HFFc6 (cell line): ENCODE results near the gene RGS3. TPM values are rescaled to one million over a fixed set of nuclear protein-coding genes. Genes with fewer than 3 reads are reported as not detected.

Source experiments
- DNase-seq: peaks from one replicate; pipeline ENCODE4 v3.0.0-alpha.2; 2018
- H3K27ac Mint-ChIP-seq: 2 replicates; pipeline ENCODE4 v1.8.0; 2020; ENCODE audit warnings: mild to moderate bottlenecking, mixed read lengths
- H3K27me3 Mint-ChIP-seq: 2 replicates; pipeline ENCODE4 v1.8.0; 2021; ENCODE audit warnings: mild to moderate bottlenecking, moderate library complexity, mixed read lengths; ENCODE audit not compliant: insufficient read depth
- H3K36me3 Mint-ChIP-seq: 2 replicates; pipeline ENCODE4 v1.8.0; 2021; ENCODE audit warnings: low read depth, mixed read lengths
- H3K4me1 Mint-ChIP-seq: 2 replicates; pipeline ENCODE4 v1.8.0; 2020; ENCODE audit warnings: low read depth, mixed read lengths
- H3K4me3 Mint-ChIP-seq: 2 replicates; pipeline ENCODE4 v1.8.0; 2020; ENCODE audit warnings: mild to moderate bottlenecking, moderate library complexity, mixed read lengths
- H3K9me3 Mint-ChIP-seq: 2 replicates; pipeline ENCODE4 v1.8.0; 2020; ENCODE audit warnings: mild to moderate bottlenecking, mixed read lengths
- total RNA-seq, 6 experiments: library from RNA; stranded (reverse); fragmentation: NEBNext Ultra II Directional; extraction: Animal tissue kit (Norgen Biotek cat#: 25700); gene quantifications; 2 replicates in 1 of 6; 3 replicates in 5 of 6; pipeline ENCODE4 v1.2.3, GENCODE V29; 2021
- TF ChIP-seq, protein P1 (sequence below): fragments of 200-600 bp; sonication (generic); IDR thresholded peaks from 2 replicates; pipeline ENCODE4 v1.5.0; 2021; ENCODE audit warnings: antibody characterized with exemption, mild to moderate bottlenecking

Gene RGS3
- total RNA-seq, 6 experiments from 2014 or later = 49.7 to 57.0 (median 52.5) TPM

DNA sequence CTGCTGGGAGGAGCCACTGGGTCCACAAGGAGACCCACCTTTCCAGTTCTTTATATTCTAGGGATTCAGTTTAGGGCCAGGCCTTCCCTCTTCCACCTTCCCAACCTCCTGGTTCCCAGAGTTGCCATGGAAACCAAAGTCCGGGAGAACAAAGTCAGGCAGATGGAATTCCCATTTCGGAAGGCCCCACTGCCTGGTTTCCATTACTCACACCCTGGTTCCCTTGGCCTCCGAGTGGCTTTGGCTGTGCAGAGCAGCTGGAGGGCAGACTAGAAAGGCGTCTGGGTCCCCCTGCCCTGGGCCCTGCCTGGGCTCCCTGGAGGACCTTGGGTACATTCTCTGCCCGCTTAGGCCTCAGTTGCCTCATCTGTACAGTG, 136.1 kb downstream of the RGS3 start:
- peak overlapping the region; percentile 44 for H3K4me3 Mint-ChIP-seq
- H3K9me3 Mint-ChIP-seq = no peaks in the 10 kb centered on the region
- H3K27ac Mint-ChIP-seq = peak overlapping the region; percentile 93
- H3K27me3 Mint-ChIP-seq = peaks cover 7% of the 10 kb centered on the region; the same call in 1 of the 2 replicates
- TF ChIP-seq, protein P1, sequence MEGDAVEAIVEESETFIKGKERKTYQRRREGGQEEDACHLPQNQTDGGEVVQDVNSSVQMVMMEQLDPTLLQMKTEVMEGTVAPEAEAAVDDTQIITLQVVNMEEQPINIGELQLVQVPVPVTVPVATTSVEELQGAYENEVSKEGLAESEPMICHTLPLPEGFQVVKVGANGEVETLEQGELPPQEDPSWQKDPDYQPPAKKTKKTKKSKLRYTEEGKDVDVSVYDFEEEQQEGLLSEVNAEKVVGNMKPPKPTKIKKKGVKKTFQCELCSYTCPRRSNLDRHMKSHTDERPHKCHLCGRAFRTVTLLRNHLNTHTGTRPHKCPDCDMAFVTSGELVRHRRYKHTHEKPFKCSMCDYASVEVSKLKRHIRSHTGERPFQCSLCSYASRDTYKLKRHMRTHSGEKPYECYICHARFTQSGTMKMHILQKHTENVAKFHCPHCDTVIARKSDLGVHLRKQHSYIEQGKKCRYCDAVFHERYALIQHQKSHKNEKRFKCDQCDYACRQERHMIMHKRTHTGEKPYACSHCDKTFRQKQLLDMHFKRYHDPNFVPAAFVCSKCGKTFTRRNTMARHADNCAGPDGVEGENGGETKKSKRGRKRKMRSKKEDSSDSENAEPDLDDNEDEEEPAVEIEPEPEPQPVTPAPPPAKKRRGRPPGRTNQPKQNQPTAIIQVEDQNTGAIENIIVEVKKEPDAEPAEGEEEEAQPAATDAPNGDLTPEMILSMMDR = no peak
- DNase-seq = peak; percentile 92
- peaks cover 25% of the 10 kb centered on the region for H3K36me3 Mint-ChIP-seq
- H3K4me1 Mint-ChIP-seq = peaks cover 90% of the 10 kb centered on the region

DNA sequence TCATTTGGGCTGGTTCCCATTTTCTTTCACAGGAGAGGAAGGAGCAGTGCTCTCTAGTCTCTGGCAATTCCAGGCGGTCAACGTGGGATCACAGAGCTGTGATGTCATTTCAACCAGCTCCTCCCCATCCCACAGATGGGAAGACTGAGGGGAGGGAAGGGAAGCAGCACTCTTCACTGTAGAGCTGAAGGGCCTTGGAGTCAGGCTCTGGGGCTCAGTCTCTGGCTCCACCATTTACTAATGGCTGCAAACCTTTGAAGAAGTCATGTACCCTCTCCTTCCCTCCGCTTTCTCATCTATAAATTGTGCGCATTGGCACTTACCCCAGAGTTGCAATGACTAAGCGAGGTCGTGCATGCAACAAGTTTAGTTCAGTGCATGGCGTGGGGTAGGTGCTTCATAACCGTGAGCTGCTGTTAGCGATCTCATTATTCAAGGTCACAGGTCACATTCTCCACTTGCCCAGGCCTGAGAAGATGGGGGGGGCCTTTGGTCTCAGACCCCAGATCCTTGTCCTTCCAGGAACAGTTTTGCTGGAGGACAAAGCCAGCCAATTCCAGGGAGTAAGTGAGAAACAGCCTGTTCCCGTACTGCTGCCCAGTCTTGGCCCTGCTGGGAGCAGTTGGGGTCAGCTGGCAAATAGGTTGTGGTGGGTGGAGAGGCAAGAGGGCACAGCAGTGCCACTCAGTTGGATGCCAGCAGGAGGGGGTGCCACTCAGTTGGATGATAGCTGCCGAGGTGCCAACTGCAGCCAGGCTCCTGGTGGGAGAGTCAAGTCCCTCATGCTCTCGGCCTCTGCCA, 136.7 kb downstream of the RGS3 start:
- Mint-ChIP-seq H3K9me3 (no peaks in the 10 kb centered on the region), H3K27ac (peak overlapping the region; percentile 93)

DNA sequence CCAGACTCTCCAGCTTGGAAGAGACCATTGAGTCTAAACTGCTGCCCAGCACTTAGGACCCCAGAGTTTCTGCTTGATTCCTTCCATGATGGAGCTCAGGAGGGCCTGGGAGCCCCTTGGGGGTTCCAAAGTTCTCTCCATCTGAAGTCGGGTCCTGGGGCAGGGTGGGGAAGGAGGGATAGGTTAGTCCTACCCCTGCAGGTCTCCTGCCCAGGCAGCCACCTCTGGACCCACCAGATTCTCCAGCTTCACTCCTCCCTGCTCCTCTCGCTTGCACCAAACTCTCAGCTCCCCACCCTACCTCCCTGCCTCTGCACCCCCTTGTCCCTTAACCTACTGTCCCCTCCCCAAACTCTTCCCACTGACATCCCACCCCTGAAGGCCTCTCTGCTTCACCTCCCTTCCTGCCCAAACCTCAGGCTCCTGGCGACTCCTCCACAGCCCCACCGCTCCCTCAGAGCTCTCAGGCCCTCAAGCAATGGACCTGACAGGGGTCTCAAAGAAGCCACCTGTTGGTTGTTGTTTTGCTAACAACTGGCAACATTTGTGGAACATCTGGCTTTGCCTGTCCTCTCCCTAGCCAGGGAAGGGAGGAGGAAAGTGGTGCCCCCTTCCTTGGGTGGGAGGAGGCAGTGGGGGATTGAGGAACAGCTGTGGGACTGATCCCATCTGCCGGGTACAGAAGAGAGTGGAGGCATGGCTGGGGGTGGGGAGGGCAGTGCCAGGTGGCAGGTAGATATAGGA, 137.5 kb downstream of the RGS3 start:
- TF ChIP-seq, protein P1 = no peak
- H3K4me3 Mint-ChIP-seq = peak overlapping the region; percentile 14
- H3K36me3 Mint-ChIP-seq = peaks cover 14% of the 10 kb centered on the region
- H3K9me3 Mint-ChIP-seq = no peaks in the 10 kb centered on the region
- no peak for DNase-seq
- H3K27ac Mint-ChIP-seq = peak overlapping the region; percentile 93
- peaks cover 80% of the 10 kb centered on the region for H3K4me1 Mint-ChIP-seq
- H3K27me3 Mint-ChIP-seq = peaks cover 2% of the 10 kb centered on the region; the same call in 1 of the 2 replicates

More for the DNA sequence above, 136.7 kb downstream of the RGS3 start:
- H3K27me3 Mint-ChIP-seq = peaks cover 7% of the 10 kb centered on the region; the same call in 1 of the 2 replicates
- DNase-seq = peak; percentile 51
- TF ChIP-seq, protein P1 = no peak
- peaks cover 88% of the 10 kb centered on the region for H3K4me1 Mint-ChIP-seq
- H3K4me3 Mint-ChIP-seq = peak overlapping the region; percentile 44; the same call in 1 of the 2 replicates
- H3K36me3 Mint-ChIP-seq = peaks cover 22% of the 10 kb centered on the region

DNA sequence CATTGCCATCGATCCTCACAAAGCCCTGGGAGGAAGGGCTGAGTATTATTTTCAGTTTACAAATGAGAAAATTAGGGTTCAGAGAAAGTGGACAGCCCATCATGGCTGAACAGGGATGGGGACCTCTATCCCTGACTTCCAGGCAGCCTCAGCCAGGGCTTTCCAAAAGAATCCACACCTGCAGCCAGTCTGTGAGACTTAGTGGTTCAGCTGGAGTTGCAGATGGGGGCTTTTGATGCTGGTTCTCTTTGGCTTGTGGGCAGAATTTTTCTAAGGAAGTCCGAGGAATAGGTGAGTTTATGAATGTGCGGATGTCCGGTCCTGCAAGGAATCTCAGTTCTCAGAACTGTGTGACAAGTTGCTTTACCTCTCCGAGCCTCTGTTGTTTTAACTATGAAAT, 138.1 kb downstream of the RGS3 start:
- Mint-ChIP-seq H3K9me3 (no peaks in the 10 kb centered on the region), H3K27ac (peak overlapping the region; percentile 93), H3K36me3 (peaks cover 8% of the 10 kb centered on the region), H3K4me1 (peaks cover 74% of the 10 kb centered on the region), H3K27me3 (peaks cover 2% of the 10 kb centered on the region; the same call in 1 of the 2 replicates), H3K4me3 (peak overlapping the region; percentile 74)
- TF ChIP-seq, protein P1 = no peak
- no peak for DNase-seq

DNA sequence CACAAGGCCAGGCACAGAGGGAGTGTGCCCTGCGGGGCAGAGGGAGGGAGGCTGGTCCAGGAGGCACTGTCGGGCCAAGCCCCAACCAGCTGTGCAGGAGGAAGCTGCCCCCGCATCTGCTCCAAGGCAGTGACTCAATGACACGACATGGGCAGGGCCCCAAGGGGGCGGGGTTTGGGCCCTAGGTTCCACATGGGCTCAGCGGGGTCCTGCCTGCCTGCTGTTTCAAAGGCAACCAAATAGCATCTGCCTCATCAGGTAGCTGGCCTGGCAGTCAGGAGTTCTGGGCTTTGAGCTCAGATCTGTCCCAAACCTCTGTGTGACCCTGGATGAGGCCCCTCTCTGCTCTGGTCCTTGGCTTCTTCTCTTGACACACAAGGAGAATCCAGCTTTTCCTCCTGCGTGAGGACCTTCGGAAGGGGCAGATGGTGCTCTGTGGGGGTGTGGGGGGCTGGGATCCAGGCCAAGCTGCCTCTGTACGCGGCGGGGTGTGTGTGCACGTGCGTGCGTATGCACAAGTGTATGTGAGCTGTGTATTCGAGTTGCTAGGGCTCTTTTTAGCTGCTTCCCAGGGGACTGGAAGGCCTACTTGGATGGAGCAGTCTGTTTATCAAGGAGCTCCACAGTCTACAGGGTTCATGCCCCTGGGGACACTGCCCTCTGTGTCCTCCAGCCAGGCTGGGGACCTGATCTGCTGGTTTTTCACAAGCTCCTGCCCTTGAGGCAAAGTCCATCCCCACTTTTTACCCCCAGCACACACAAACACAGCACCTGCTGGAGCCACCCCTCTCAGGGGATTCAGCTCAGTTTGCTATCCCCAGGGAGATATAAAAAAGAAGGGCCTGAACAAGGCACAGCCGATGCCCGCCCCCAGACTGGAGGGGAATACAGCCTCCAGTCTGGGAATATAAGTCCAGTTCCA, 138.9 kb downstream of the RGS3 start:
- H3K27me3 Mint-ChIP-seq = peaks cover 2% of the 10 kb centered on the region; the same call in 1 of the 2 replicates
- TF ChIP-seq, protein P1 = no peak
- H3K4me3 Mint-ChIP-seq = peak overlapping the region; percentile 74
- no peaks in the 10 kb centered on the region for H3K9me3 Mint-ChIP-seq
- H3K4me1 Mint-ChIP-seq = peaks cover 68% of the 10 kb centered on the region
- peak; percentile 74 for DNase-seq
- H3K36me3 Mint-ChIP-seq = 0 out of 2 replicates have a peak, but pooled peaks cover 4% of the 10 kb centered on the region
- H3K27ac Mint-ChIP-seq = peak overlapping the region; percentile 93
